Neuronal stem cell (in vitro differentiated cells): ENCODE measurements around the gene FDPS.

Experiments used
- DNase-seq: peaks from one replicate; pipeline ENCODE4 v3.0.0-alpha.2; 2013; ENCODE audit warnings: low spot score
- H2AFZ ChIP-seq: one replicate; pipeline ENCODE4 v1.6.1; 2013; ENCODE audit warnings: mild to moderate bottlenecking, low read length, inconsistent platforms
- H2AK5ac ChIP-seq: 2 replicates; pipeline ENCODE4 v1.6.1; 2013; ENCODE audit warnings: low read depth, mild to moderate bottlenecking, inconsistent platforms, low read length, moderate library complexity, mixed read lengths
- H2BK120ac ChIP-seq: 2 replicates; pipeline ENCODE4 v1.6.1; 2013; ENCODE audit warnings: low read depth, mild to moderate bottlenecking, inconsistent platforms, low read length, moderate library complexity, mixed read lengths
- H2BK12ac ChIP-seq: one replicate; pipeline ENCODE4 v1.6.1; 2013; ENCODE audit warnings: low read length, inconsistent platforms
- H2BK15ac ChIP-seq: 2 replicates; pipeline ENCODE4 v1.6.1; 2013; ENCODE audit warnings: mild to moderate bottlenecking, low read length, inconsistent platforms, mixed read lengths
- H2BK5ac ChIP-seq: one replicate; pipeline ENCODE4 v1.6.1; 2013; ENCODE audit warnings: inconsistent platforms, mild to moderate bottlenecking, low read length, moderate library complexity
- H3K14ac ChIP-seq: one replicate; pipeline ENCODE4 v1.6.1; 2013; ENCODE audit warnings: low read length, inconsistent platforms
- H3K18ac ChIP-seq: 2 replicates; pipeline ENCODE4 v1.6.1; 2013; ENCODE audit warnings: low read length, inconsistent platforms
- H3K23ac ChIP-seq: 2 replicates; pipeline ENCODE4 v1.6.1; 2013; ENCODE audit warnings: low read depth, mild to moderate bottlenecking, mixed read lengths, low read length, inconsistent platforms; ENCODE audit not compliant: poor library complexity
- H3K27ac ChIP-seq: replicated peaks from 3 replicates; pipeline ENCODE4 v1.5.1; 2013; ENCODE audit warnings: low read length, inconsistent platforms
- H3K27me3 ChIP-seq, 3 experiments: 2 replicates each; pipeline ENCODE4 v1.6.1; 2013; ENCODE audit warnings: low read length in 3 of 3, mild to moderate bottlenecking in 2 of 3, inconsistent platforms in 1 of 3, low read depth in 1 of 3, mixed read lengths in 1 of 3, moderate library complexity in 1 of 3; ENCODE audit not compliant: control insufficient read depth in 3 of 3, insufficient read depth in 3 of 3
- H3K36me3 ChIP-seq, 2 donors: replicated peaks in 1 of 2; 2 replicates each; pipeline ENCODE4 v1.6.1; 2013; ENCODE audit warnings: low read length in 2 of 2; ENCODE audit not compliant: control insufficient read depth in 2 of 2, insufficient read depth in 2 of 2
- H3K4ac ChIP-seq: 2 replicates; pipeline ENCODE4 v1.6.1; 2013; ENCODE audit warnings: inconsistent platforms, mild to moderate bottlenecking, low read length, moderate library complexity
- H3K4me1 ChIP-seq, 2 donors: 1 replicate in 1 of 2; 2 replicates in 1 of 2; pipeline ENCODE4 v1.6.1; 2013; ENCODE audit warnings: low read length in 2 of 2, low read depth in 1 of 2; ENCODE audit not compliant: control insufficient read depth in 2 of 2, insufficient read depth in 1 of 2
- H3K4me2 ChIP-seq: one replicate; pipeline ENCODE4 v1.6.1; 2013; ENCODE audit warnings: mild to moderate bottlenecking, low read length, inconsistent platforms; ENCODE audit not compliant: insufficient read depth, poor library complexity, severe bottlenecking
- H3K4me3 ChIP-seq, 2 donors: 2 replicates each; pipeline ENCODE4 v1.5.1; 2013; ENCODE audit warnings: low read length in 2 of 2, mild to moderate bottlenecking in 2 of 2, inconsistent platforms in 1 of 2, moderate library complexity in 1 of 2
- H3K79me1 ChIP-seq: one replicate; pipeline ENCODE4 v1.6.1; 2013; ENCODE audit warnings: low read depth, mild to moderate bottlenecking, inconsistent platforms, low read length, moderate library complexity
- H3K9ac ChIP-seq: one replicate; pipeline ENCODE4 v1.6.1; 2013; ENCODE audit warnings: mild to moderate bottlenecking, low read depth, low read length, inconsistent platforms; ENCODE audit not compliant: poor library complexity
- H3K9me3 ChIP-seq, 2 donors: replicated peaks in 1 of 2; 2 replicates each; pipeline versions ENCODE3 to v1.6.1; 2013; ENCODE audit warnings: low read length in 2 of 2, mild to moderate bottlenecking in 2 of 2, inconsistent platforms in 1 of 2, low read depth in 1 of 2, mixed read lengths in 1 of 2, moderate library complexity in 1 of 2; ENCODE audit not compliant: control insufficient read depth in 2 of 2, insufficient read depth in 1 of 2
- H4K8ac ChIP-seq: one replicate; pipeline ENCODE4 v1.6.1; 2013; ENCODE audit warnings: low read depth, mild to moderate bottlenecking, inconsistent platforms, low read length, moderate library complexity
- H4K91ac ChIP-seq: one replicate; pipeline ENCODE4 v1.6.1; 2013; ENCODE audit warnings: low read length, low read depth, mild to moderate bottlenecking, inconsistent platforms; ENCODE audit not compliant: poor library complexity
- WGBS, 2 donors: extraction: QIAGEN DNeasy Blood & Tissue Kit; methylation state at CpG; one replicate each; pipeline ENCODE4 v1.1.7; 2013; ENCODE audit warnings: missing lambda C conversion rate in 2 of 2, mixed read lengths in 1 of 2; ENCODE audit not compliant: insufficient read length in 2 of 2, insufficient replicate concordance in 1 of 2; ENCODE audit errors: extremely low coverage in 2 of 2; 5-methylcytosine and 5-hydroxymethylcytosine counted together

Gene FDPS

GRCh38 chr1:155273343-155274245 lies 35.1 kb upstream of the FDPS start, which contains the start of gene CLK2:
TSS of gene CLK2 (minus strand) at chr1:155273504. CDS start at chr1:155270977, 2,527 bp downstream.
- Histone ChIP-seq H2BK5ac (no peak within 1 kb of the TSS), H2BK15ac (no peak within 1 kb of the TSS), H2AFZ (peak within 1 kb of the TSS; percentile 75), H3K4me1 (peaks cover 14 to 17% of the 10 kb centered on the region in 2 donors), H3K4me3 (peak within 1 kb of the TSS; percentile 75 to 95), H3K36me3 (peaks cover 25 to 38% of the 10 kb centered on the region in 2 donors), H4K8ac (no peak within 1 kb of the TSS), H2BK12ac (no peak within 1 kb of the TSS), H3K27ac (peak within 1 kb of the TSS; percentile 78), H3K4me2 (peak within 1 kb of the TSS; percentile 59), H3K18ac (peak within 1 kb of the TSS; percentile 96), H3K27me3 (no peaks in the 10 kb centered on the region), H3K79me1 (peaks cover 6% of the 10 kb centered on the region), H3K23ac (peak within 1 kb of the TSS; percentile 91), H2AK5ac (peak within 1 kb of the TSS; percentile 45), H3K14ac (no peak within 1 kb of the TSS), H2BK120ac (no peak within 1 kb of the TSS), H4K91ac (no peak within 1 kb of the TSS), H3K4ac (no peak within 1 kb of the TSS), H3K9ac (peak within 1 kb of the TSS; percentile 75), H3K9me3 (no peaks in the 10 kb centered on the region)
- DNase-seq, result peak; percentile 94
- WGBS, 2 donors, result no CpG with 5 or more reads among the region's 61 CpGs

- no CpG with 5 or more reads among the region's 68 CpGs for WGBS, 2 donors
Measured at GRCh38 chr1:155277070-155277901, 31.4 kb upstream of the FDPS start, which contains the start of gene HCN3. TSS of gene HCN3 (plus strand) at chr1:155277463. CDS start at chr1:155277591, 128 bp downstream.

DNA sequence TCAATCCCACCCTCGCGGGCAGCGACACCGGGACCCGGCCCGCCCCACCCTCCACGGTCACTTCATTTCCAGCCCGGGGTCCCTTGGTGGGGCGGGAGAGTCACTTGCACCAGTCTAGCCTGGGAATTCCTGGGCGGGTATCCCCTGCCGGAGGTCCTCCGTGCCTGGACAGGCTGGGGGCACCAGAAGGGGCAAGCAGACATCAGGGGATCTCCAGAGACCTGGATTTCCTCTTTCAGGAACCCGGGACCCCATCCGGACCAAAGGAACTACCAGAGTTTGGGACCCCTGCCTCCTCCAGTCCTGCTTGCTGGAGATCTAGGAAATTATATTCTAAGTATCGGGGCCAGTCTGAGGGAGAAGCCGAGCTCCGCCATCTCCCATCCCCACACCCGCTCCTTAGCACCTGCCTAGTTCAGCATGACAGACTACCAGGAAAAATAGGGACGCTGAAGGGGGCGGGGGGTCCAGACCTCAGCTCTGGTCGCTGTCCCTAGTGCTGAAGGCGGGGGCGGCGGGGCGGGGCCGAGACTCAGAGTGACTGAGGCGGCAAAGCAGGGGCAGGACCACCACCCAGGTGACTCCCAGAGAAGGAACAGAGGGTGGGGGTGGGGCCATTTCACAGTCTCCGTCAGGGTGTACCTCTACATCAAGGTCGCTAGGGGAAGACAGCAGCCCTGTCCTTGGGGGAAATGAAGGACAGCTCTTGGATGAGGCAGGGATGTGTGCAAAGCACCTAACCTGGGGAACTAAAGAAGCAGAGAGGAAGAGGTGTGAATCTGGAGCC lies 30.6 kb upstream of the FDPS start:
- peak overlapping the region; percentile 86 to 92 for H3K4me3 ChIP-seq
- no peak overlapping the region for H2BK120ac ChIP-seq
- no peak overlapping the region for H3K14ac ChIP-seq
- peak overlapping the region; percentile 50 for H3K23ac ChIP-seq
- peak overlapping the region; percentile 38 for H3K9ac ChIP-seq
- no peak overlapping the region for H4K8ac ChIP-seq
- peak overlapping the region; percentile 32 for H3K18ac ChIP-seq
- H3K27ac ChIP-seq, result no peak overlapping the region
- peak; percentile 82 for DNase-seq
- peaks cover 18 to 20% of the 10 kb centered on the region in 2 donors for H3K4me1 ChIP-seq
- no peaks in the 10 kb centered on the region for H3K27me3 ChIP-seq
- no CpG with 5 or more reads among the region's 29 CpGs for WGBS, 2 donors
- peak overlapping the region; percentile 97 for H2AFZ ChIP-seq
- no peak overlapping the region for H2BK15ac ChIP-seq
- no peaks in the 10 kb centered on the region for H3K79me1 ChIP-seq
- H2BK12ac ChIP-seq, result no peak overlapping the region
- no peak overlapping the region for H2AK5ac ChIP-seq
- peak overlapping the region; percentile 99 for H3K4me2 ChIP-seq
- H3K9me3 ChIP-seq, result no peaks in the 10 kb centered on the region
- H3K36me3 ChIP-seq, result peaks cover 0 to 17% of the 10 kb centered on the region in 2 donors
- H4K91ac ChIP-seq, result no peak overlapping the region
- peak overlapping the region; percentile 45 for H2BK5ac ChIP-seq
- H3K4ac ChIP-seq, result no peak overlapping the region

More at GRCh38 chr1:155277070-155277901, 31.4 kb upstream of the FDPS start, which contains the start of gene HCN3:
- H2AFZ ChIP-seq, result peak within 1 kb of the TSS; percentile 97
- H2AK5ac ChIP-seq, result no peak within 1 kb of the TSS
- peak within 1 kb of the TSS; percentile 99 for H3K4me2 ChIP-seq
- peak within 1 kb of the TSS; percentile 50 for H3K23ac ChIP-seq
- H3K36me3 ChIP-seq, result peaks cover 2 to 14% of the 10 kb centered on the region in 2 donors
- H2BK120ac ChIP-seq, result no peak within 1 kb of the TSS
- H3K27me3 ChIP-seq, result no peaks in the 10 kb centered on the region
- H3K18ac ChIP-seq, result peak within 1 kb of the TSS; percentile 82
- no peak within 1 kb of the TSS for H2BK12ac ChIP-seq
- DNase-seq, result peak; percentile 98
- peaks cover 22 to 23% of the 10 kb centered on the region in 2 donors for H3K4me1 ChIP-seq
- peak within 1 kb of the TSS; percentile 38 for H3K9ac ChIP-seq
- peak within 1 kb of the TSS; percentile 86 to 92 for H3K4me3 ChIP-seq
- peaks cover 3% of the 10 kb centered on the region for H3K79me1 ChIP-seq
- no peak within 1 kb of the TSS for H3K27ac ChIP-seq
- no peak within 1 kb of the TSS for H3K4ac ChIP-seq
- no peak within 1 kb of the TSS for H4K8ac ChIP-seq
- H2BK5ac ChIP-seq, result peak within 1 kb of the TSS; percentile 45
- no peak within 1 kb of the TSS for H4K91ac ChIP-seq
- H2BK15ac ChIP-seq, result no peak within 1 kb of the TSS
- no peak within 1 kb of the TSS for H3K14ac ChIP-seq
- no peaks in the 10 kb centered on the region for H3K9me3 ChIP-seq
